Neuronal stem cell (in vitro differentiated cells): ENCODE results near the gene PPFIBP1.
A peak's percentile ranks its signal among the peaks of the same experiment; 100 is the strongest.

Experiments used
- DNase-seq: peaks from one replicate; pipeline ENCODE4 v3.0.0-alpha.2; 2013; ENCODE audit warnings: low spot score
- H2AFZ ChIP-seq: one replicate; pipeline ENCODE4 v1.6.1; 2013; ENCODE audit warnings: mild to moderate bottlenecking, low read length, inconsistent platforms
- H2AK5ac ChIP-seq: 2 replicates; pipeline ENCODE4 v1.6.1; 2013; ENCODE audit warnings: low read depth, mild to moderate bottlenecking, inconsistent platforms, low read length, moderate library complexity, mixed read lengths
- H2BK120ac ChIP-seq: 2 replicates; pipeline ENCODE4 v1.6.1; 2013; ENCODE audit warnings: low read depth, mild to moderate bottlenecking, inconsistent platforms, low read length, moderate library complexity, mixed read lengths
- H2BK12ac ChIP-seq: one replicate; pipeline ENCODE4 v1.6.1; 2013; ENCODE audit warnings: low read length, inconsistent platforms
- H2BK15ac ChIP-seq: 2 replicates; pipeline ENCODE4 v1.6.1; 2013; ENCODE audit warnings: mild to moderate bottlenecking, low read length, inconsistent platforms, mixed read lengths
- H2BK5ac ChIP-seq: one replicate; pipeline ENCODE4 v1.6.1; 2013; ENCODE audit warnings: inconsistent platforms, mild to moderate bottlenecking, low read length, moderate library complexity
- H3K14ac ChIP-seq: one replicate; pipeline ENCODE4 v1.6.1; 2013; ENCODE audit warnings: low read length, inconsistent platforms
- H3K18ac ChIP-seq: 2 replicates; pipeline ENCODE4 v1.6.1; 2013; ENCODE audit warnings: low read length, inconsistent platforms
- H3K23ac ChIP-seq: 2 replicates; pipeline ENCODE4 v1.6.1; 2013; ENCODE audit warnings: low read depth, mild to moderate bottlenecking, mixed read lengths, low read length, inconsistent platforms; ENCODE audit not compliant: poor library complexity
- H3K27ac ChIP-seq: replicated peaks from 3 replicates; pipeline ENCODE4 v1.5.1; 2013; ENCODE audit warnings: low read length, inconsistent platforms
- H3K27me3 ChIP-seq, 3 experiments: 2 replicates each; pipeline ENCODE4 v1.6.1; 2013; ENCODE audit warnings: low read length in 3 of 3, mild to moderate bottlenecking in 2 of 3, inconsistent platforms in 1 of 3, low read depth in 1 of 3, mixed read lengths in 1 of 3, moderate library complexity in 1 of 3; ENCODE audit not compliant: control insufficient read depth in 3 of 3, insufficient read depth in 3 of 3
- H3K36me3 ChIP-seq, 2 donors: replicated peaks in 1 of 2; 2 replicates each; pipeline ENCODE4 v1.6.1; 2013; ENCODE audit warnings: low read length in 2 of 2; ENCODE audit not compliant: control insufficient read depth in 2 of 2, insufficient read depth in 2 of 2
- H3K4ac ChIP-seq: 2 replicates; pipeline ENCODE4 v1.6.1; 2013; ENCODE audit warnings: inconsistent platforms, mild to moderate bottlenecking, low read length, moderate library complexity
- H3K4me1 ChIP-seq, 2 donors: 1 replicate in 1 of 2; 2 replicates in 1 of 2; pipeline ENCODE4 v1.6.1; 2013; ENCODE audit warnings: low read length in 2 of 2, low read depth in 1 of 2; ENCODE audit not compliant: control insufficient read depth in 2 of 2, insufficient read depth in 1 of 2
- H3K4me2 ChIP-seq: one replicate; pipeline ENCODE4 v1.6.1; 2013; ENCODE audit warnings: mild to moderate bottlenecking, low read length, inconsistent platforms; ENCODE audit not compliant: insufficient read depth, poor library complexity, severe bottlenecking
- H3K4me3 ChIP-seq, 2 donors: 2 replicates each; pipeline ENCODE4 v1.5.1; 2013; ENCODE audit warnings: low read length in 2 of 2, mild to moderate bottlenecking in 2 of 2, inconsistent platforms in 1 of 2, moderate library complexity in 1 of 2
- H3K79me1 ChIP-seq: one replicate; pipeline ENCODE4 v1.6.1; 2013; ENCODE audit warnings: low read depth, mild to moderate bottlenecking, inconsistent platforms, low read length, moderate library complexity
- H3K9ac ChIP-seq: one replicate; pipeline ENCODE4 v1.6.1; 2013; ENCODE audit warnings: mild to moderate bottlenecking, low read depth, low read length, inconsistent platforms; ENCODE audit not compliant: poor library complexity
- H3K9me3 ChIP-seq, 2 donors: replicated peaks in 1 of 2; 2 replicates each; pipeline versions ENCODE3 to v1.6.1; 2013; ENCODE audit warnings: low read length in 2 of 2, mild to moderate bottlenecking in 2 of 2, inconsistent platforms in 1 of 2, low read depth in 1 of 2, mixed read lengths in 1 of 2, moderate library complexity in 1 of 2; ENCODE audit not compliant: control insufficient read depth in 2 of 2, insufficient read depth in 1 of 2
- H4K8ac ChIP-seq: one replicate; pipeline ENCODE4 v1.6.1; 2013; ENCODE audit warnings: low read depth, mild to moderate bottlenecking, inconsistent platforms, low read length, moderate library complexity
- H4K91ac ChIP-seq: one replicate; pipeline ENCODE4 v1.6.1; 2013; ENCODE audit warnings: low read length, low read depth, mild to moderate bottlenecking, inconsistent platforms; ENCODE audit not compliant: poor library complexity
- WGBS, 2 donors: extraction: QIAGEN DNeasy Blood & Tissue Kit; methylation state at CpG; one replicate each; pipeline ENCODE4 v1.1.7; 2013; ENCODE audit warnings: missing lambda C conversion rate in 2 of 2, mixed read lengths in 1 of 2; ENCODE audit not compliant: insufficient read length in 2 of 2, insufficient replicate concordance in 1 of 2; ENCODE audit errors: extremely low coverage in 2 of 2; 5-methylcytosine and 5-hydroxymethylcytosine counted together

Gene PPFIBP1

DNA sequence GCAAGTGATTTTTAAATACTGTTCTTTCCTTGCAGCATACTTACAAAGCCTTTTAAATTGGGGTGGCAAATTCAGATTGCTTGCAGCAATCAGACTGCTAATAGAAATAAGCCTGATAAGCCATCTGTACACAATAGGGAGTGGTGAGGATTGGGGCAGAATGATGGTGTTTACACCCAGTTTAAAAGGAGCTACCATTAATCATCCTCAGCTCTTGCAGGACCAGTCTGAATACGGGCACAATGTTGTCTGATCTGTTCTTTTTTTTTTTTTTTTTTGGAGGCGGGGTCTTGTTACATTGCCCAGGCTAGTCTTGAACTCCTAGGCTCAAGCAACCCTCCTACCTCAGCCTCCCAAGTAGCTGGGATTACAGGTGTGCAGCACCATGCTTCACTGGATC lies 122.1 kb downstream of the PPFIBP1 start:
- Histone ChIP-seq H3K27me3 (no peaks in the 10 kb centered on the region), H3K27ac (no peak overlapping the region), H4K8ac (no peak overlapping the region), H2BK12ac (no peak overlapping the region), H3K9ac (no peak overlapping the region), H3K14ac (no peak overlapping the region), H3K9me3 (no peaks in the 10 kb centered on the region), H3K4ac (no peak overlapping the region), H3K4me3 (no peak overlapping the region), H3K36me3 (peaks cover 0 to 24% of the 10 kb centered on the region in 2 donors), H3K23ac (no peak overlapping the region), H2BK15ac (no peak overlapping the region), H3K4me2 (no peak overlapping the region), H2BK120ac (no peak overlapping the region), H3K18ac (no peak overlapping the region), H2AK5ac (no peak overlapping the region), H2BK5ac (no peak overlapping the region), H4K91ac (no peak overlapping the region), H3K4me1 (no peaks in the 10 kb centered on the region), H2AFZ (no peak overlapping the region), H3K79me1 (no peaks in the 10 kb centered on the region)
- no CpG with 5 or more reads among the region's 2 CpGs for WGBS, 2 donors
- no peak for DNase-seq

DNA sequence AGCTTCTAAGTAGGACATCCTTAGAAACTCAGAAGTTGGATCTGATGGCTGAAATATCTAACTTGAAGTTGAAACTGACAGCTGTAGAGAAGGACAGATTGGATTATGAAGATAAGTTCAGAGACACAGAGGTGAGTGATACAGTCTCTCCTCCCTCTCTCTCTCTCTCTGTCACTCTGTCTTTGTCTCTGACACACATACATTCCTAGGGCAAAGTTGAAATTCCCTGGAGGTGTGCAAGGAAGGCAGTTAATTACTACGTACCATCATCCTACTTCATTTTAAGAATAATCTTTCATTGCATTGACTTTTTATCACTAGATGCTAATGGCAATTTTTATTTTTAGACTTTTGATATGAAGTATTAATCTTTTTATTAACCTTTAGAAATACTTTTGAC lies 126.0 kb downstream of the PPFIBP1 start:
- Histone ChIP-seq H2BK120ac (no peak overlapping the region), H2AFZ (no peak overlapping the region), H3K9ac (no peak overlapping the region), H3K14ac (no peak overlapping the region), H3K36me3 (peaks cover 0 to 24% of the 10 kb centered on the region in 2 donors), H3K4ac (no peak overlapping the region), H3K4me3 (no peak overlapping the region), H3K9me3 (no peaks in the 10 kb centered on the region), H3K4me2 (no peak overlapping the region), H3K23ac (no peak overlapping the region), H3K18ac (no peak overlapping the region), H3K27ac (no peak overlapping the region), H4K91ac (no peak overlapping the region), H3K4me1 (no peaks in the 10 kb centered on the region), H2AK5ac (no peak overlapping the region), H4K8ac (no peak overlapping the region), H2BK15ac (no peak overlapping the region), H2BK12ac (no peak overlapping the region), H2BK5ac (no peak overlapping the region), H3K27me3 (no peaks in the 10 kb centered on the region), H3K79me1 (no peaks in the 10 kb centered on the region)
- no peak for DNase-seq
- no CpG with 5 or more reads among the region's 1 CpG for WGBS, 2 donors

DNA sequence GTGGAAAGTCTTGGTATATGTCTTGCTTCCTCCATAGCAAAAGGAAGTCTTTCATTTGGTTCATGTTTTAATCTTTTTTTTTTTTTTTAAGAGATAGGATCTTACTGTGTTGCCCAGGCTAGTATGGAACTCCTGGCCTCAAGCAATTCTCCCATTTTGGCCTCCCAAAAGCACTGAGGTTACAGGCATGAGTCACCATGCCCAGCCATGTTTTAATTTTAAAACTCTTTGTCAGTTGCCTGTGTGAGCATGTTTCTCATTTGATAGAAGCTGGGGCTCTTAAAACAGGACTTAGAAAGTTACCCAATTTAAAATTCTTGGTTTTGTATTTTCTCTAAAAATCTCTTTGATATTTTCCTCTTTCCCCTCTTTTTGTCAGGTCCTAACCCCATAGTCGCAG lies 127.2 kb downstream of the PPFIBP1 start:
- Histone ChIP-seq H3K9ac (no peak overlapping the region), H3K23ac (no peak overlapping the region), H2BK15ac (no peak overlapping the region), H4K8ac (no peak overlapping the region), H3K14ac (no peak overlapping the region), H4K91ac (no peak overlapping the region), H2BK12ac (no peak overlapping the region), H3K27me3 (no peaks in the 10 kb centered on the region), H3K4me1 (no peaks in the 10 kb centered on the region), H2AK5ac (no peak overlapping the region), H3K18ac (no peak overlapping the region), H3K36me3 (peaks cover 0 to 18% of the 10 kb centered on the region in 2 donors), H2BK120ac (no peak overlapping the region), H3K79me1 (no peaks in the 10 kb centered on the region), H3K4me2 (no peak overlapping the region), H2AFZ (no peak overlapping the region), H3K4me3 (no peak overlapping the region), H3K4ac (no peak overlapping the region), H3K27ac (no peak overlapping the region), H3K9me3 (no peaks in the 10 kb centered on the region), H2BK5ac (no peak overlapping the region)
- no CpG with 5 or more reads among the region's 1 CpG for WGBS, 2 donors
- DNase-seq = no peak

DNA sequence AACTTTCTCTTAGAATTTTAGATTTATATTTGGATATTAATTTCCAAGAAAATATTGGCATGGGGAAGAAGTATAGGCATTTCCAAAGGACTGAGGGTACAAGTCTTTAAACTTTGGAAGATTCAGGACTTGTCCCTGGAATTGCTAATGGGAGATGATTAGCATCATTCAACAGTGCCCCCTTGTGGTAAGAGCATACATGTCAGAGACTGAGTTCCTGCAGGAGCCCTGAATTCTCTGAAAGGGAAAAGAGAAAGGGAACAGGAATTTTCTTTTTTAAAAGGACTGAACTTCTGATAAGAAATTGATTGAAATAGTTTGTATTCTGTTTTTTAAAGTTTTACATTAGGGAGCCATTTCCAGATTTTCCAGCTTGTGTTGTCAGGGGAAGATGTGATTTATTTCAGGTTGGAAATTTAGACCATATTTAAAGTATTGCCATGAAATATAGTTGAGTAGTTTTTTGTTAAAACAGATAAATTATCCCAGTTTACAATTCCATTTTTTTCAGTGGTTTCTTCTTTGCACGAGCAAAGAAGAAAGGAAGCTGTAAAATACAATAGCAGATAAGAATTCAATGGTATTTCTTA lies 128.3 kb downstream of the PPFIBP1 start:
- no CpG with 5 or more reads among the region's 1 CpG for WGBS, 2 donors

More for the DNA sequence above, 128.3 kb downstream of the PPFIBP1 start:
- Histone ChIP-seq H3K79me1 (no peaks in the 10 kb centered on the region), H2BK15ac (no peak overlapping the region), H2BK120ac (no peak overlapping the region), H2AFZ (no peak overlapping the region), H3K9me3 (no peaks in the 10 kb centered on the region), H3K36me3 (peaks cover 0 to 23% of the 10 kb centered on the region in 2 donors), H3K18ac (no peak overlapping the region), H3K4me2 (no peak overlapping the region), H3K14ac (no peak overlapping the region), H3K4me3 (no peak overlapping the region), H3K9ac (no peak overlapping the region), H3K27ac (no peak overlapping the region), H3K4me1 (no peaks in the 10 kb centered on the region), H3K4ac (no peak overlapping the region), H2AK5ac (no peak overlapping the region), H2BK12ac (no peak overlapping the region), H4K8ac (no peak overlapping the region), H3K23ac (no peak overlapping the region), H2BK5ac (no peak overlapping the region), H3K27me3 (no peaks in the 10 kb centered on the region), H4K91ac (no peak overlapping the region)
- DNase-seq = peak; percentile 79
